NCI-H510A (cell line): ENCODE results near the gene UGCG.
"Not testable (repeated sequence)": the region's sequence is repeated elsewhere in the genome, so short reads cannot be mapped to it uniquely, and the experiment has no call there.

Experiments
- DNase-seq: peaks from one replicate; lab custom pipeline; 2025; lab: John Stamatoyannopoulos, UW

The UGCG gene

DNA sequence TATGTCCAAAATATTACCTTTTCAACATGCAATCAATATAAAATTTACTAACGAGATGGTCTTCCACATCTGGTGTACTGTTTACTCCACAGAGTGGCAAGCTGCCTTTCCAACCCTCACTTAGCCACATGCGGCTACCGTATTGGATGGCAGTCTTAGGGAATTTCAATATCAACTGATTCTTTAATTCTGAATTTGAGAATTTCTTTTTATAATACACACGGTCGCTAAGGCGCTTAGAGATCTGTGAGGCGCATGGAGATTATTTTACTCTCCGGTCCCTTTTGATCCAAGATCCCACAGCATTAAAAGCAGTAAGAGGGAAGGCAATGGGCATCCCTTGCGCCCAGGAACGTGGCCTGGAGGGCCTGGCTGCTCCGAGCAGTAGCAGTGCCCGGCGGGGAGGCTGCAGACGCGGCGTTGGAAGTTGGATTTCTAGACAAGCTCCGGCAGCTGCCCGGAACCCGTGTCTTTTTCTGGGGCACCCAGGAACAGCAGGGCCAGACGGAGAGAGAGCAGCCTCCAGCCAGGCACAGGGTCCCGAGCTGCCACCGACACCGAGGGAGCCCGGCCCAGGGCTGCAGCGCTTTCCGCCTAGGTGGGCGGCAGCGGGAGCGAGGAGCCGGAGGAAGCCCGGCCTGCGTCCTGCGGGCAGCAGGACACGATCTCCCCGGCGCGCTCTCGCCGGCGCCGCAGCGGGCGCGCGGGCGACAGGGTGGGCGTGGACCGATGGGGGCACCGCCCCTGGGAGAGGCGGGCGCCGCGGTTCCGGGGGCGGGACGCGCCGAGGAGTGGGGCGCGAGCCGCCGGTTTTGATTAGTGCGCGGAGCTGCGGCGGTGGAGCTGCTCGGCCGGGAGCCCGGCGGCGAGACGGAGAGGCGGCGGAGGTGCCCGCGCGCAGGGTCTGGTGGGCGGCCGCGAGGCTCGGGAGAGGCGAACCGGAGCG lies at the start of gene UGCG:
Gene UGCG (plus strand): TSS at position 819 of the 946 bp plus-strand sequence. CDS start 402 bp downstream, outside the sequence.
- DNase-seq, result peak; percentile 67

GRCh38 chr9:111851553-111851952 lies 45.1 kb upstream of the UGCG start:
- peak; percentile 35 for DNase-seq

GRCh38 chr9:111852291-111852690 lies 44.3 kb upstream of the UGCG start:
- DNase-seq, result no peak

- no peak for DNase-seq
These were observed 43.2 kb upstream of the UGCG start for GRCh38 chr9:111853450-111853827.

- DNase-seq, result no peak
These were observed 41.8 kb upstream of the UGCG start for GRCh38 chr9:111854799-111855198.

GRCh38 chr9:111857555-111858211 lies 38.9 kb upstream of the UGCG start:
- DNase-seq, result no peak

DNA sequence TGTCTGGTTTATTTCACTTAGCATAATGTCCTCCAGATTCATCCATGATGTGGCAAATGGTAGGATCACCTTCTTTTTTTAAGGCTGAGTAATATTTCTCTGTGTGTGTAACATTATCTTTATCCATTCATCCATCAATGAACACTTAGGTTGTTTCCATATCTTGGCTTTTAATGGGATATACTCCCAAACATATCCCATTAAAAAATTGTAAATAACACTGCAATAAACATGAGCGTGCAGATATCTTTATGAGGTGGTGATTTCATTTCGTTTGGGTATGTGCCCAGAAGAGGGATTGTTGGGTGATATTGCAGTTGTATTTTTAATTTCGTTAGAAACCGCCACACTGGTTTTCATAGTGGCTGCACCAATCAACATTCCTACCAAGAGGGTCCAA lies 36.2 kb upstream of the UGCG start:
- no peak for DNase-seq

DNA sequence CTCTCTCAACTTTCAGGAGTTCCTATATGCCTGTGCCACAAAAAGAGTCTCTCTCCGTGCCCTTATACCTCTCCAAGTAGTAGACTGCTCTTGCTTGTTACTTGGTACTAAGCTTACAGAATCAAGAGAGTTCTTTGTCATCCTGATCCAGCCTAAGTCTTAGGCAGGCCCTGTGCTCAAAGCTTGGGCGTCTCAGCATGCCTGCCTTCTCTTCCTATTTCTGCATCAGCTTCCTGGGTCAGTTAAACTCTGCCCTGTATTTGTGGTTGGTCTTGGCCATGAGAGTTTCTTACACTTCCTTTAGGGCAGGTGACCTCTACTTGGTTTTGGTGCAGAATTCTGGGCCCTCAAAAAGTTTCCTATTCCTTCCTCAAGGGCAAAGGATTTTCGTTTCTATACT lies 33.0 kb upstream of the UGCG start:
- DNase-seq, result no peak

DNA sequence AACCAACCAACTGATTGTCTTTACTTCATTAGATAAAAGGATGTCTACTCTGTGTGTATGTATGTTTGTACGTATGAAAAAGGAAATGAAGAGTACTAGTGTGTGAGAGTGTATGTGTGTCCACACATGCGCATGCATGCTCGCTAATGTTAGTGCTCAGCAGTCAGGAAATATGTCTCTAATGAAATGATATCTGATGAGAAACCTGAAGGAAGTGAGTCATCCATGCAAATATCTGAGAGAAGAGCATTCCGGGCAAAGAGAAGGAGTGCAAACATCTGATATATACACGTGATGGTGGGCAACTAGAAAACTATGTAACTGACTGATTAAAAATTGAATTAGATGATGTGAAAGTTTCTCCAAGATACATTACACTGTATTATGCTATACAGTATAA lies 29.6 kb upstream of the UGCG start:
- DNase-seq, result no peak

DNA sequence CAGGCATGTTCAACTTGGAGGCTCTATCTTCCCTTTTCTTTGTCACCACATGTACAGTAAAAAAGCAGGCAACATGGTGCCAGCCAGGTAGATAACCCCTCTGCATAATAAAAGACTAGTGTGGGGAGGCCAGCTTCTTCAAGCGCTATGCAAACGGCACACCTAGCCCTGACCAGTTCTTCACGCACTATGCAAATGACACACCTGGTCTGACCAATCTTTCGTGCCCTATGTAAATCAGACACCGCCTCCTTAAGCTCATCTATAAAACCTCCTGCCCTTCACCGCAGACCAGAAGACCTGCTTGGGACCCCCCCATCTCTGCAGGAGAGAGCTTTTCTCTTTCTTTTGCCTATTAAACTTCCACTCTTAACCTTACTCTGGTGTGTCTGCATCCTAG lies 28.1 kb upstream of the UGCG start:
- DNase-seq, result no peak

- DNase-seq, result no peak
These were observed 25.7 kb upstream of the UGCG start for GRCh38 chr9:111870774-111871498.

DNA sequence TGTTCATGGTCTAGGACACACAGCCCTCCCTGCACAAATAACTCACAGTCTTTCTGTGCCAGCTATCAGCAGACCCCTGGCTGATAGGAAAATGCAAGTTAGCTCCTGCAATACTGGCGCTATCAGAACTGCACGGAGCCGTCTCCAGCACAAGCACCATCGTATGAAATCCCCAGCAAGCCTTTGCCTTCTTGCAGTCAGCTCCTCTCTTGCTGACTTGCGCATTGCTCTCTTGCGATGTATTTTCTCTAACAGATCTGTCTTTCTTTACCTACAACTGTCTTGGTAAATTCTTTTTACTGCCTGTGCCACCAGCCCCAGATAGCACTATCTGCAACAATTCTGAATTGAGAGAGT lies 25.1 kb upstream of the UGCG start:
- DNase-seq, result no peak

- no peak for DNase-seq
These were observed 23.7 kb upstream of the UGCG start for GRCh38 chr9:111872886-111873285.

DNA sequence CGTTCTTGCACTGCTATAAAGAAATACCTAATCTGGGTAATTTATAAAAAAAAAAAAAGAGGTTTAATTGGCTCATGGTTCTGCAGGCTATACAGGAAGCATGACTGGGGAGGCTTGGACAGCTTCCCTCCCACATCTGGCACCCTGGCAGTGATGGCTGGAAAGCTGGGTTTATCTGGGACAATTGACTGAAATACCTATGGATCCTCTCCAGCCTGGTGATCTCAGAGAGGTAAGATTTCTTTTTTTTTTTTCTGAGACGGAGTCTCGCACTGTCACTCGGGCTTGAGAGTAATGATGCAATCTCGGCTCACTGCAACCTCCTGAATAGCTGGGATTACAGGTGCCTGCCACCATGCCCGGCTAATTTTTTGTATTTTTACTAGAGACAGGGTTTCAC lies 22.7 kb upstream of the UGCG start:
- DNase-seq, result no peak

GRCh38 chr9:111874500-111874899 lies 22.1 kb upstream of the UGCG start:
- no peak for DNase-seq

DNA sequence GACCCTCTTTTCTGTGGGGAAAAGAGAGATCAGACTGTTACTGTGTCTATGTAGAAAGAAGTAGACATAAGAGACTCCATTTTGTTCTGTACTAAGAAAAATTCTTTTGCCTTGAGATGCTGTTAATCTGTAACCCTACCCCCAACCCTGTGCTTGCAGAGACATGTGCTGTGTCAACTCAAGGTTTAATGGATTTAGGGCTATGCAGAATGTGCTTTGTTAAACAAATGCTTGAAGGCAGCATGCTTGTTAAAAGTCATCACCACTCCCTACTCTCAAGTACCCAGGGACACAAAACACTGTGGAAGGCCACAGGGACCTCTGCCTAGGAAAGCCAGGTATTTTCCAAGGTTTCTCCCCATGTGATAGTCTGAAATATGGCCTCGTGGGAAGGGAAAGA lies 21.3 kb upstream of the UGCG start:
- not testable (repeated sequence) for DNase-seq

- not testable (repeated sequence) for DNase-seq
These were observed 20.9 kb upstream of the UGCG start for GRCh38 chr9:111875691-111876090.

DNA sequence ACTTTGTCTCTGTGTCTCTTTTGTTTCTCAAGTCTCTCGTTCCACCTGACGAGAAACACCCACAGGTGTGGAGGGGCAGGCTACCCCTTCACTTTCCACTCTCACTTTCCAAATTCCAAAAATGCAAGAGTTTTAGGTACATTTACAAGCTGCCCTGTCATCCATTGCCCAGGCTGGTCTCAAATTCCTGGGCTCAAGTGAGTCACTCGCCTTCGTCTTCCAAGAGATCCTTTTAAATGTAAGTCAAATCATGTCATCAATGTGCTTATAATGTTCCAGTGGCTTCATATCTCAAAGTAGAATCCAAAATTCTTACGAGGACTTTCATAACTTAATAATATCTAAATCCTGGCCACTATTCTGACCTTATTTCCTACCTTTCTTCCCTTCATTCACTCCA lies 20.4 kb upstream of the UGCG start:
- no peak for DNase-seq

- no peak for DNase-seq
These were observed 19.2 kb upstream of the UGCG start for GRCh38 chr9:111877420-111877819.

DNA sequence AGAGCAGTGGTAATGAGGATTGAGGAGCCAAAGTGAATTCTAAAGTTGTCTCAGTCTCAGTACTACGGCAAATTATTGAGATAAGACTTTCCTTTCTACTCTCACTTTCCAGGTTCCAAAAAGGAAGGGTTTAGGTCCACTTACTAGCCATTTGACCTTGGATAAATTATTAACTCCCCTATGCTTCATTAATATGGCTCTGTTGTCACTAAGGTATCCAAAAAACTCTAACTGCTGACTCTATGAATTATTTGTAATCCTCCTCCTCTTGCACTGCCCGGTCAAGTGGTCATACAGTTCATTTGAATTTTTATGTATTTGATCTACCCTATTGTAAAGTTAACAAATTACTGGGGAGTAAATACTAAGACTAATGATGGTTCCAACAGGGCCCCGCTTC lies 17.7 kb upstream of the UGCG start:
- no peak for DNase-seq

DNA sequence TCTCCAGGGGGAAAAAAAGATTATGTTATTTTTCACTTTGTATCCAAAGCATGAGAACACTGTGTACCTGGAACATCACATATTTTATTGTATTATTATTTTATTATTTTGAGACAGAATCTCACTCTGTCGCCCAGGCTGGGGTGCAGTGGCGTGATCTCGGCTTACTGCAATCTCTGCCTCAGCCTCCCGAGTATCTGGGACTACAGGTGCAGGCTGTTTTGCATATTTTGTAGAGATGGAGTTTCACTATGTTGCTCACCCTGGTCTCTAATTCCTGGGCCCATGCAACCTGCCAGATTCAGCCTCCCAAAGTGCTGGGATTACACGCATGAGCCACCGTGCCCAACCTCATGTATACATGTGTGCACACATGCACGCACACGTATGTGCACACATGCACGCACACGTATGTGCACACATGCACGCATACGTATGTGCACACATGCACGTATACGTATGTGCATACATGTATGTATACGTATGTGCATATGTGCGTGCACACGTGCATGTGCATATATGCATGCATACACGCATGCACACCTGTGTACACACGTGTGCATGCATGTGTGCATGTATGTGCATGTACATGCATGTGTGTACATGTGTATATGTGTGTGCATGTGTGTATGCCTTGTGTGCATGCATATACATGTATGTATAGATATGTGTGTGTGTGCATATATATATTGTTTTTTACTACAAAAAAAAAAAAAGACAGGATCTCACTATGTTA lies 9.5 kb upstream of the UGCG start:
- no peak for DNase-seq

GRCh38 chr9:111890334-111890733 lies 6.3 kb upstream of the UGCG start:
- no peak for DNase-seq
